Peyer's patch (tissue), 4 donors: ENCODE measurements around the gene NEK9.

Experiments used
- POLR2A ChIP-seq, 2 donors: fragments of 450-650 bp; IDR thresholded peaks; one replicate each; pipeline ENCODE4 v1.5.1; 2017; ENCODE audit warnings: antibody characterized with exemption in 2 of 2, mild to moderate bottlenecking in 2 of 2, moderate library complexity in 2 of 2
- TF ChIP-seq, protein P1 (sequence below), 6 experiments: fragments of 450-650 bp in 4 of 6; fragments of 200-600 bp in 2 of 6; sonication (generic) in 1 of 6; IDR thresholded peaks; one replicate each; pipeline ENCODE4 v1.5.1; 2017 to 2019; ENCODE audit warnings: antibody characterized with exemption in 6 of 6, mild to moderate bottlenecking in 3 of 6, moderate library complexity in 1 of 6

DNA sequence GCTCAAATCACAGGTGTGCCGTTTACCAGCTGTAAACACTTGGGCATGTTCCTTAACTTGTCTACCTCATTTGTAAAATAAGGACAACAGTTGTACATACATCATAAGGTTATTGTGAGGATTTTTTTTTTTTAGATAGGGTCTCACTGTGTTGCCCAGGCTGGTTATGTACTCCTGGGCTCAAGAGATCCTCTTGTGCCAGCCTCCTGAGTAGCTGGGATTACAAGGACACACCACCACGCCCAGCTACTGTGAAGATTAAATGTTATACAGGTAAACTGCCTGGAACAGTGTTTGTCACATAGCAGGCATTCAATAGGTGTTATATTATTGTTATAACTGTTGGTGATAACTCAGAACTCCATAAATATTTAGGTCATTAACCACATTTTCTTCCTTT is 36.8 kb upstream of the NEK9 start:
- TF ChIP-seq, protein P1, sequence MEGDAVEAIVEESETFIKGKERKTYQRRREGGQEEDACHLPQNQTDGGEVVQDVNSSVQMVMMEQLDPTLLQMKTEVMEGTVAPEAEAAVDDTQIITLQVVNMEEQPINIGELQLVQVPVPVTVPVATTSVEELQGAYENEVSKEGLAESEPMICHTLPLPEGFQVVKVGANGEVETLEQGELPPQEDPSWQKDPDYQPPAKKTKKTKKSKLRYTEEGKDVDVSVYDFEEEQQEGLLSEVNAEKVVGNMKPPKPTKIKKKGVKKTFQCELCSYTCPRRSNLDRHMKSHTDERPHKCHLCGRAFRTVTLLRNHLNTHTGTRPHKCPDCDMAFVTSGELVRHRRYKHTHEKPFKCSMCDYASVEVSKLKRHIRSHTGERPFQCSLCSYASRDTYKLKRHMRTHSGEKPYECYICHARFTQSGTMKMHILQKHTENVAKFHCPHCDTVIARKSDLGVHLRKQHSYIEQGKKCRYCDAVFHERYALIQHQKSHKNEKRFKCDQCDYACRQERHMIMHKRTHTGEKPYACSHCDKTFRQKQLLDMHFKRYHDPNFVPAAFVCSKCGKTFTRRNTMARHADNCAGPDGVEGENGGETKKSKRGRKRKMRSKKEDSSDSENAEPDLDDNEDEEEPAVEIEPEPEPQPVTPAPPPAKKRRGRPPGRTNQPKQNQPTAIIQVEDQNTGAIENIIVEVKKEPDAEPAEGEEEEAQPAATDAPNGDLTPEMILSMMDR (IDR thresholded peaks at IDR 0.05) = no peak
- no peak for TF ChIP-seq POLR2A (IDR thresholded peaks at IDR 0.05)
